Natural killer cell (primary cell): Measurements from ENCODE around the gene TRAF3. TPM values are rescaled to one million over a fixed set of nuclear protein-coding genes. Genes with fewer than 3 reads are reported as not detected.
A peak's percentile ranks its signal among the peaks of the same experiment; 100 is the strongest.

Experiments
- ATAC-seq, 3 donors: fragments of 150-1000 bp in 2 of 3; fragments of 200-7000 bp in 1 of 3; cut with Tn5 transposase; 1 replicate in 1 of 3; 2 replicates in 2 of 3; pipeline ENCODE4 v1.10.0; 2021; ENCODE audit warnings: mild to moderate bottlenecking in 2 of 3, moderate library complexity in 2 of 3
- DNase-seq, 2 donors: peaks; one replicate each; pipeline versions ENCODE4 v3.0.0 to v3.0.0-alpha.2; 2013 to 2021; ENCODE audit warnings: mixed read lengths in 1 of 2
- H3K27ac ChIP-seq: one replicate; pipeline ENCODE4 v1.5.1; 2013; ENCODE audit warnings: mild to moderate bottlenecking, low read length
- H3K27me3 ChIP-seq: one replicate; pipeline ENCODE4 v1.6.1; 2013; ENCODE audit warnings: low read length; ENCODE audit not compliant: control insufficient read depth, insufficient read depth
- H3K36me3 ChIP-seq: one replicate; pipeline ENCODE4 v1.6.1; 2013; ENCODE audit warnings: low read length; ENCODE audit not compliant: control insufficient read depth, insufficient read depth
- H3K4me1 ChIP-seq: one replicate; pipeline ENCODE4 v1.6.1; 2013; ENCODE audit warnings: low read length; ENCODE audit not compliant: control insufficient read depth, insufficient read depth
- H3K4me3 ChIP-seq: one replicate; pipeline ENCODE4 v1.5.1; 2013; ENCODE audit warnings: low read length
- H3K9me3 ChIP-seq: one replicate; pipeline ENCODE4 v1.6.1; 2013; ENCODE audit warnings: low read length; ENCODE audit not compliant: control insufficient read depth, insufficient read depth
- H3K27ac Mint-ChIP-seq, 2 donors: one replicate each; pipeline ENCODE4 v1.8.0; 2022; ENCODE audit warnings: mild to moderate bottlenecking in 2 of 2, mixed read lengths in 2 of 2, moderate library complexity in 1 of 2
- H3K27me3 Mint-ChIP-seq, 2 donors: one replicate each; pipeline ENCODE4 v1.8.0; 2022; ENCODE audit warnings: low read depth in 2 of 2, mixed read lengths in 2 of 2
- H3K36me3 Mint-ChIP-seq: one replicate; pipeline ENCODE4 v1.8.0; 2022; ENCODE audit warnings: mixed read lengths
- H3K4me1 Mint-ChIP-seq, 2 donors: one replicate each; pipeline ENCODE4 v1.8.0; 2022; ENCODE audit warnings: mixed read lengths in 2 of 2
- H3K4me3 Mint-ChIP-seq: one replicate; pipeline ENCODE4 v1.8.0; 2022; ENCODE audit warnings: mild to moderate bottlenecking, moderate library complexity, mixed read lengths
- H3K9me3 Mint-ChIP-seq, 2 donors: one replicate each; pipeline ENCODE4 v1.8.0; 2022; ENCODE audit warnings: mixed read lengths in 2 of 2
- CTCF ChIP-seq: fragments of 200-600 bp; IDR thresholded peaks from one replicate; pipeline ENCODE4 v1.8.0; 2022; ENCODE audit warnings: antibody characterized with exemption
- WGBS: methylation state at CpG from one replicate; pipeline ENCODE4 v1.1.7; 2013; ENCODE audit warnings: missing lambda C conversion rate; ENCODE audit not compliant: insufficient coverage; 5-methylcytosine and 5-hydroxymethylcytosine counted together
- intact Hi-C: fragments of 100-400 bp; cut with micrococcal nuclease; formaldehyde crosslinking; loops from one replicate; pipeline ENCODE4 v1.14.2; 2022
- total RNA-seq, 4 donors: library from RNA; stranded (reverse); fragments of 120-200 nt in 1 of 4; gene quantifications; one replicate each; pipeline versions ENCODE4 v1.2.3 to v1.2.4, GENCODE V29; 2013 to 2022

TRAF3 gene
- total RNA-seq, 3 donors from 2014 or later (not counting 1 experiment from before 2014, with no cell fraction given) = 21.0 to 31.6 (median 23.5) TPM

GRCh38 chr14:102770147-102771123 is 6.8 kb upstream of the TRAF3 start:
- Mint-ChIP-seq H3K4me3 (no peak overlapping the region), H3K36me3 (no peaks in the 10 kb centered on the region), H3K9me3 (no peaks in the 10 kb centered on the region), H3K4me1 (peaks cover 0 to 4% of the 10 kb centered on the region in 2 donors), H3K27ac (no peak overlapping the region), H3K27me3 (peaks cover 0 to 2% of the 10 kb centered on the region in 2 donors)
- no peaks in the 10 kb centered on the region for H3K27me3 ChIP-seq
- H3K4me1 ChIP-seq = peaks cover 34% of the 10 kb centered on the region
- ATAC-seq = no peak
- H3K36me3 ChIP-seq = no peaks in the 10 kb centered on the region
- no peak overlapping the region for H3K27ac ChIP-seq
- no peak for TF ChIP-seq CTCF
- no peak for DNase-seq
- no peak overlapping the region for H3K4me3 ChIP-seq
- no peaks in the 10 kb centered on the region for H3K9me3 ChIP-seq
- WGBS = 90% methylated on average over 31 of the region's 32 CpGs
- intact Hi-C loops = loop anchor here (10.0 kb wide), 1 partner anchor 144 kb away; no protein-coding TSS in a partner anchor

- Mint-ChIP-seq H3K27me3 (peaks cover 0 to 2% of the 10 kb centered on the region in 2 donors), H3K9me3 (no peaks in the 10 kb centered on the region), H3K4me3 (no peak overlapping the region), H3K4me1 (peaks cover 0 to 5% of the 10 kb centered on the region in 2 donors), H3K27ac (no peak overlapping the region), H3K36me3 (no peaks in the 10 kb centered on the region)
- Histone ChIP-seq H3K4me1 (peaks cover 40% of the 10 kb centered on the region), H3K4me3 (no peak overlapping the region), H3K27me3 (no peaks in the 10 kb centered on the region), H3K9me3 (no peaks in the 10 kb centered on the region), H3K36me3 (no peaks in the 10 kb centered on the region), H3K27ac (no peak overlapping the region)
- WGBS = 93% methylated on average over 9 of the region's 9 CpGs
- no peak for TF ChIP-seq CTCF
- intact Hi-C loops = loop anchor here (10.0 kb wide), 1 partner anchor 144 kb away; no protein-coding TSS in a partner anchor
- ATAC-seq (no peak), DNase-seq (no peak)
Observed at GRCh38 chr14:102771144-102771543, 6.1 kb upstream of the TRAF3 start.

- peak overlapping the region in 1 of 2 donors; percentile 47 for H3K27ac Mint-ChIP-seq
Observed at GRCh38 chr14:102772781-102773570, 4.3 kb upstream of the TRAF3 start.

More at GRCh38 chr14:102772781-102773570, 4.3 kb upstream of the TRAF3 start:
- WGBS = 79% methylated on average over 21 of the region's 22 CpGs
- Histone ChIP-seq H3K27me3 (no peaks in the 10 kb centered on the region), H3K27ac (no peak overlapping the region), H3K4me3 (no peak overlapping the region), H3K9me3 (no peaks in the 10 kb centered on the region), H3K4me1 (peaks cover 40% of the 10 kb centered on the region), H3K36me3 (no peaks in the 10 kb centered on the region)
- ATAC-seq (no peak), DNase-seq (peak in 1 of 2 donors; percentile 26)
- no peak overlapping the region for H3K4me3 Mint-ChIP-seq
- intact Hi-C loops = loop anchor here (10.0 kb wide), 1 partner anchor 142 kb away; no protein-coding TSS in a partner anchor
- no peaks in the 10 kb centered on the region for H3K9me3 Mint-ChIP-seq
- no peak for TF ChIP-seq CTCF
- peaks cover 0 to 2% of the 10 kb centered on the region in 2 donors for H3K27me3 Mint-ChIP-seq
- H3K4me1 Mint-ChIP-seq = peaks cover 0 to 12% of the 10 kb centered on the region in 2 donors
- H3K36me3 Mint-ChIP-seq = no peaks in the 10 kb centered on the region
